SU-DHL-6 (cell line): ENCODE data around the gene UBE2E2.

Experiments
- CTCF ChIP-seq: fragments of 200-600 bp; sonication (generic); IDR thresholded peaks from one replicate; pipeline ENCODE4 v1.5.1; 2017; ENCODE audit warnings: antibody characterized with exemption, mild to moderate bottlenecking, low read length, moderate library complexity; ENCODE audit not compliant: insufficient read depth, poor library complexity, severe bottlenecking
- EZH2phosphoT487 ChIP-seq: fragments of 200-600 bp; sonication (generic), shearing (Covaris generic); conservative IDR thresholded peaks from 2 replicates; pipeline ENCODE4 v1.6.1; 2018; ENCODE audit warnings: mild to moderate bottlenecking, antibody characterized with exemption, low read length, moderate library complexity, mixed read lengths

- TF ChIP-seq CTCF, result no peak
- TF ChIP-seq EZH2phosphoT487, result no peak
These were observed 239.7 kb downstream of the UBE2E2 start for GRCh38 chr3:23442598-23443383.
